ENCODE results near the gene CA4. TPM values are rescaled to one million over a fixed set of nuclear protein-coding genes. Genes with fewer than 3 reads are reported as not detected.

CA4 gene
- total RNA-seq, 1 donor from 2014 or later, result 17.0 TPM

GRCh38 chr17:60147553-60148223 lies 2.1 kb upstream of the CA4 start:
- no peak for DNase-seq
- no peak for ATAC-seq
- intact Hi-C loops (cut with micrococcal nuclease), result no loop called here

GRCh38 chr17:60148373-60148772 lies 1.4 kb upstream of the CA4 start:
- intact Hi-C loops (cut with micrococcal nuclease), result no loop called here
- ATAC-seq (no peak), DNase-seq (no peak)

GRCh38 chr17:60151355-60151754 lies 1.6 kb downstream of the CA4 start:
- ATAC-seq (no peak), DNase-seq (no peak)
- intact Hi-C loops (cut with micrococcal nuclease), result no loop called here

GRCh38 chr17:60153606-60154390 lies 4.0 kb downstream of the CA4 start:
- no peak for ATAC-seq
- no peak for DNase-seq

GRCh38 chr17:60154616-60155426 lies 5.0 kb downstream of the CA4 start:
- peak; percentile 66 for ATAC-seq
- peak; percentile 43 for DNase-seq
- intact Hi-C loops (cut with micrococcal nuclease), result no loop called here

More at GRCh38 chr17:60153606-60154390, 4.0 kb downstream of the CA4 start:
- intact Hi-C loops (cut with micrococcal nuclease), result no loop called here

- DNase-seq (no peak), ATAC-seq (no peak)
- intact Hi-C loops (cut with micrococcal nuclease), result no loop called here
These were observed 5.6 kb downstream of the CA4 start for GRCh38 chr17:60155427-60155814.

GRCh38 chr17:60155815-60156214 lies 6.0 kb downstream of the CA4 start:
- DNase-seq, result no peak
- no peak for ATAC-seq
- intact Hi-C loops (cut with micrococcal nuclease), result no loop called here

- ATAC-seq, result no peak
- no peak for DNase-seq
- intact Hi-C loops (cut with micrococcal nuclease), result no loop called here
These were observed 7.0 kb downstream of the CA4 start for GRCh38 chr17:60156746-60157145.

- DNase-seq, result no peak
- intact Hi-C loops (cut with micrococcal nuclease), result no loop called here
- no peak for ATAC-seq
These were observed 7.8 kb downstream of the CA4 start for GRCh38 chr17:60157487-60158040.

- DNase-seq (no peak), ATAC-seq (no peak)
- intact Hi-C loops (cut with micrococcal nuclease), result no loop called here
These were observed 9.1 kb downstream of the CA4 start for GRCh38 chr17:60158751-60159478.

- DNase-seq (no peak), ATAC-seq (no peak)
- intact Hi-C loops (cut with micrococcal nuclease), result no loop called here
These were observed 9.7 kb downstream of the CA4 start for GRCh38 chr17:60159479-60159866.

- ATAC-seq (no peak), DNase-seq (no peak)
- intact Hi-C loops (cut with micrococcal nuclease), result no loop called here
These were observed 11.2 kb downstream of the CA4 start for GRCh38 chr17:60160829-60161501.

- ATAC-seq (no peak), DNase-seq (no peak)
These were observed 12.0 kb downstream of the CA4 start for GRCh38 chr17:60161598-60162330.

GRCh38 chr17:60163108-60163784 lies 13.5 kb downstream of the CA4 start:
- ATAC-seq, result peak; percentile 72
- intact Hi-C loops (cut with micrococcal nuclease), result no loop called here
- peak; percentile 48 for DNase-seq

More at GRCh38 chr17:60161598-60162330, 12.0 kb downstream of the CA4 start:
- intact Hi-C loops (cut with micrococcal nuclease), result no loop called here

- ATAC-seq, result no peak
- intact Hi-C loops (cut with micrococcal nuclease), result no loop called here
These were observed 14.4 kb downstream of the CA4 start for GRCh38 chr17:60164164-60164563.

GRCh38 chr17:60164697-60165096 lies 14.9 kb downstream of the CA4 start:
- intact Hi-C loops (cut with micrococcal nuclease), result no loop called here
- ATAC-seq (no peak), DNase-seq (no peak)

More at GRCh38 chr17:60164164-60164563, 14.4 kb downstream of the CA4 start:
- no peak for DNase-seq

- intact Hi-C loops (cut with micrococcal nuclease), result no loop called here
These were observed 15.4 kb downstream of the CA4 start for GRCh38 chr17:60165223-60165622.

More at GRCh38 chr17:60165223-60165622, 15.4 kb downstream of the CA4 start:
- ATAC-seq, result no peak
- no peak for DNase-seq
